HepG2 (cell line): ENCODE data around the gene ST6GALNAC4. TPM values are rescaled to one million over a fixed set of nuclear protein-coding genes. Genes with fewer than 3 reads are reported as not detected.

Experiments
- CENPT ChIP-seq: sonication (generic); formaldehyde crosslinking; IDR thresholded peaks from 2 replicates; pipeline ENCODE4 v1.8.0; 2022; ENCODE audit warnings: low read depth, mild to moderate bottlenecking, moderate library complexity, missing genetic modification reagents
- MEF2D ChIP-seq: sonication (generic); formaldehyde crosslinking; IDR thresholded peaks from 2 replicates; pipeline ENCODE4 v1.5.1; 2020; ENCODE audit warnings: mild to moderate bottlenecking, missing genetic modification reagents
- MYNN ChIP-seq: sonication (generic); formaldehyde crosslinking; IDR thresholded peaks from 2 replicates; pipeline ENCODE4 v1.4.0; 2020; ENCODE audit warnings: mild to moderate bottlenecking, low read depth, missing genetic modification reagents
- NKX3-1 ChIP-seq: sonication (generic); formaldehyde crosslinking; IDR thresholded peaks from 2 replicates; pipeline ENCODE4 v1.5.0; 2020; ENCODE audit warnings: missing genetic modification reagents
- PRDM15 ChIP-seq: sonication (generic); formaldehyde crosslinking; IDR thresholded peaks from 2 replicates; pipeline ENCODE4 v1.4.0; 2020; ENCODE audit warnings: missing genetic modification reagents
- UBTF ChIP-seq: sonication (generic); formaldehyde crosslinking; IDR thresholded peaks from 2 replicates; pipeline ENCODE4 v1.4.0; 2020; ENCODE audit warnings: mild to moderate bottlenecking, missing genetic modification reagents
- ZFP90 ChIP-seq: sonication (generic); formaldehyde crosslinking; IDR thresholded peaks from 2 replicates; pipeline ENCODE4 v1.8.0; 2022; ENCODE audit warnings: missing genetic modification reagents, mild to moderate bottlenecking, inconsistent platforms, borderline replicate concordance
- ZNF318 ChIP-seq: sonication (generic); formaldehyde crosslinking; IDR thresholded peaks from 2 replicates; pipeline ENCODE4 v1.4.0; 2020; ENCODE audit warnings: mild to moderate bottlenecking, missing genetic modification reagents
- ZNF460 ChIP-seq: sonication (generic); formaldehyde crosslinking; IDR thresholded peaks from 2 replicates; pipeline ENCODE4 v1.5.1; 2020; ENCODE audit warnings: missing genetic modification reagents, mild to moderate bottlenecking, borderline replicate concordance
- ZNF556 ChIP-seq: sonication (generic); formaldehyde crosslinking; IDR thresholded peaks from 2 replicates; pipeline ENCODE4 v1.4.0; 2020; ENCODE audit warnings: mild to moderate bottlenecking, missing genetic modification reagents, borderline replicate concordance
- ZNF576 ChIP-seq: sonication (generic); formaldehyde crosslinking; IDR thresholded peaks from 2 replicates; pipeline ENCODE4 v1.4.0; 2020; ENCODE audit warnings: mild to moderate bottlenecking, missing genetic modification reagents
- ZNF629 ChIP-seq: sonication (generic); formaldehyde crosslinking; conservative IDR thresholded peaks from 2 replicates; pipeline ENCODE4 v1.5.0; 2020; ENCODE audit warnings: missing genetic modification reagents
- ZNF7 ChIP-seq: IDR thresholded peaks from 2 replicates; pipeline ENCODE4 v1.6.1; 2016; ENCODE audit warnings: missing biosample characterization, missing genetic modification reagents
- polyA plus RNA-seq, 8 experiments: library from polyadenylated mRNA; depleted of rRNA in 3 of 8; stranded (reverse) in 7 of 8; unstranded in 1 of 8; fragments of >200 nt; fragmentation: Illumina TruSeq in 4 of 8; extraction: Trizol in 4 of 8; gene quantifications; 2 replicates each; pipeline versions ENCODE4 v1.2.1 to v1.2.3, GENCODE V29; 2011 to 2016; ENCODE audit warnings: low read depth in 4 of 8, missing spikeins in 1 of 8, mixed read lengths in 1 of 8; ENCODE audit not compliant: insufficient read depth in 1 of 8
- total RNA-seq, 5 experiments: library from RNA; depleted of rRNA; stranded (reverse); fragments of >200 nt; fragmentation: Illumina TruSeq; extraction: Trizol; gene quantifications; 2 replicates each; pipeline ENCODE4 v1.2.3, GENCODE V29; 2016; ENCODE audit warnings: low read depth in 1 of 5

ST6GALNAC4 gene
- total and polyA plus RNA-seq, 2 of the 13 experiments (the other 11 are each of a cell fraction or from before 2014, with no cell fraction given), result 18.8 to 27.7 TPM

- TF ChIP-seq UBTF (CRISPR knock-in tag), result peak; percentile 60
- TF ChIP-seq ZNF460, result no peak
- no peak for TF ChIP-seq ZFP90 (CRISPR knock-in tag)
- TF ChIP-seq ZNF7 (CRISPR knock-in tag), result no peak
- no peak for TF ChIP-seq PRDM15
- peak; percentile 92 for TF ChIP-seq ZNF629 (CRISPR knock-in tag)
- TF ChIP-seq ZNF576 (CRISPR knock-in tag), result no peak
- no peak for TF ChIP-seq MYNN
- TF ChIP-seq MEF2D (CRISPR knock-in tag), result peak; percentile 73; the same call in 1 of the 2 replicates
- TF ChIP-seq CENPT (CRISPR knock-in tag), result no peak
- TF ChIP-seq ZNF556, result peak; percentile 58; the same call in 1 of the 2 replicates
- peak; percentile 47; the same call in 1 of the 2 replicates for TF ChIP-seq ZNF318 (CRISPR knock-in tag)
- TF ChIP-seq NKX3-1 (CRISPR knock-in tag), result 0 out of 2 replicates have a peak, but pooled peaks have one; percentile 40
Measured at GRCh38 chr9:127903557-127904475, 13.0 kb downstream of the ST6GALNAC4 start (continued).
